H1 (cell line): Measurements from ENCODE around the gene KCNMA1. TPM values are rescaled to one million over a fixed set of nuclear protein-coding genes. Genes with fewer than 3 reads are reported as not detected.

Experiments used
- ASH2L ChIP-seq: fragments of 200-600, 300-600 bp; sonication (generic); IDR thresholded peaks from one replicate; pipeline ENCODE4 v1.7.1; 2017; ENCODE audit warnings: low read length
- BACH1 ChIP-seq: IDR thresholded peaks from 2 replicates; pipeline ENCODE4 v1.6.1; 2012; ENCODE audit warnings: low read length, improper control_type of control experiment
- CTBP2 ChIP-seq: IDR thresholded peaks from 2 replicates; pipeline ENCODE4 v1.7.0; 2011; ENCODE audit warnings: borderline replicate concordance, mild to moderate bottlenecking, moderate library complexity, mixed read lengths, low read length; ENCODE audit not compliant: insufficient read depth, insufficient read length
- RAD21 ChIP-seq, 2 experiments: IDR thresholded peaks in 1 of 2; conservative IDR thresholded peaks in 1 of 2; 2 replicates each; pipeline ENCODE4 v1.6.1; 2011; ENCODE audit warnings: low read depth in 2 of 2, low read length in 2 of 2, improper control_type of control experiment in 1 of 2, inconsistent platforms in 1 of 2, mild to moderate bottlenecking in 1 of 2, moderate library complexity in 1 of 2
- SIRT6 ChIP-seq: IDR thresholded peaks from one replicate; pipeline ENCODE4 v1.7.1; 2012; ENCODE audit warnings: low read length, inconsistent platforms
- polyA plus RNA-seq, 7 experiments: library from polyadenylated mRNA; depleted of rRNA in 3 of 7; stranded (reverse) in 5 of 7; unstranded in 2 of 7; fragments of >200 nt in 5 of 7; fragments of 200-250 nt in 2 of 7; gene quantifications; 1 replicate in 5 of 7; 2 replicates in 1 of 7; 4 replicates in 1 of 7; pipeline versions ENCODE4 v1.2.1 to v1.2.3, GENCODE V29; 2011 to 2013; ENCODE audit warnings: missing spikeins in 2 of 7, mixed read lengths in 2 of 7
- total RNA-seq: library from RNA; stranded (reverse); fragmentation: NEBNext Ultra II Directional; extraction: Animal tissue kit (Norgen Biotek cat#: 25700); gene quantifications from 2 replicates; pipeline ENCODE4 v1.2.1, GENCODE V29; 2021

Gene KCNMA1
- total and polyA plus RNA-seq, 2 of the 8 experiments (the other 6 are each of a cell fraction or from before 2014, with no cell fraction given), result 10.2 to 11.1 TPM

GRCh38 chr10:77283326-77283725 lies 354.3 kb downstream of the KCNMA1 start (continued):
- no peak for TF ChIP-seq CTBP2
- no peak for TF ChIP-seq SIRT6
- no peak for TF ChIP-seq RAD21 (IDR thresholded peaks at IDR 0.05 in 1 of 2, conservative IDR thresholded peaks at IDR 0.05 in 1 of 2; ENCODE audit: low read depth in 2 of 2, low read length in 2 of 2)
- TF ChIP-seq BACH1, result no peak
- no peak for TF ChIP-seq ASH2L
- TF ChIP-seq, all 59 proteins: peak for 0
